GM18499 (cell line): ENCODE data around the gene LRRC51.

ENCODE experiments used
- ATAC-seq: cut with Tn5 transposase; IDR thresholded peaks from one replicate; pipeline ENCODE4 v1.9.1; 2021; ENCODE audit warnings: moderate number of reproducible peaks; ENCODE audit not compliant: insufficient read depth, unreplicated experiment

LRRC51 gene

GRCh38 chr11:72069200-72069599, 11.4 kb upstream of the LRRC51 start:
- ATAC-seq, result no peak

DNA sequence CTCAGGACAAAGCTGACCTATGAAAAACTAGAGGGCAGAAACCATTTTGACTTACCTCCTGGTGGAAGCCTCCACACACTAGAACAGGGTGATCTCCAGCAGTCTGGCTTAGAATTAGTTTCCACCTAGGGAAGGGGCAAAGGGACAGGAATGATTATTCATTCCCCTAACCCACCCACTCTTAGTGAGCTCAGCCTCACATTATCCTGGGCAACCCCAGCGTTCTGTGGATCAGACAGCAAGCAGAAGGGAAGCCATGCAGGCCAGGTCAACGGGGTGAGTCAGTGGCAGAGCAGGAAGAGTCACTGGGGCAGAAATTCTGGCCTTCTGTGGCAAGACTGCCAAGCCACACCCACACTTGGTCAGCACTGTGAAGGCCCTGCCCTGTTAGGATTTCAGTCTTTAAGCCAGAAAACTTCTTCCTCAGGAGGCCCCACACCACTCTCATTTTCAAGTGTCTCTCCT, 10.8 kb upstream of the LRRC51 start:
- ATAC-seq, result no peak

DNA sequence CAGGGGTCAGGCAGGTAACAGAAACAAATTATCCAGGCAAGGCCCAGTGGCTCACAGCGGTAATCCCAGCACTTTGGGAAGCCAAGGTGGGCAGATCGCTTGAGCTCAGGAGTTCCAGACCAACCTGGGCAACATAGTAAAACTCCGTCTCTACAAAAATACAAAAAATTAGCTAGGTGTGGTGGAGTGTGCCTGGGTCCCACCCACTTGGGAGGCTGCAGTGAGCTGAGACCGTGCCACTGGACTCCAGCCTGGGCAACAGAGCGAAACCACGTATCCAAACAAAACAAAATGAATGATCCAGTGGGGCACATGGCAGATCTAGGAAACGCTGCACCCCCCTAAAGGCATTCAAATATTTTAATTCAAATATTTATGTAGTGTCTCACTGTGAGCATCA, 10.2 kb upstream of the LRRC51 start:
- ATAC-seq, result no peak

DNA sequence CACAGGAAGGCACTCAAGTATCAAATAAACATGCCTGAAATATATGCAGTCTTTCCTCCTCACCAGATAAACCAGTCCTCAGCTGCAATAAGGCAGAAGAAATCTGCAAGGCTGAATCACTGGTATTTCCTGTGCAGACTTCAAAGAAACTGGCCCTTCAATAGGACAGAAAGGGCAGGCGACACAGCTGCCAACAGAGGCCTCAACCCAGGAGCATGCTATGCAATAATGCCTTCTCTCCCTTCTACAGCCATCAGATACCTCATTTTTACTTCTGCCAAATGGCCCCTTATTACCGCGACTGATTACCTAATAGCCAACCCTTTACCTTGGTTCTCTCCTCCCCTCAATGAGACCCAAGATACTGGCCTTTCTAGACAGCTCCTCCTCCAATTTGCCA, 8.3 kb upstream of the LRRC51 start:
- ATAC-seq, result no peak

DNA sequence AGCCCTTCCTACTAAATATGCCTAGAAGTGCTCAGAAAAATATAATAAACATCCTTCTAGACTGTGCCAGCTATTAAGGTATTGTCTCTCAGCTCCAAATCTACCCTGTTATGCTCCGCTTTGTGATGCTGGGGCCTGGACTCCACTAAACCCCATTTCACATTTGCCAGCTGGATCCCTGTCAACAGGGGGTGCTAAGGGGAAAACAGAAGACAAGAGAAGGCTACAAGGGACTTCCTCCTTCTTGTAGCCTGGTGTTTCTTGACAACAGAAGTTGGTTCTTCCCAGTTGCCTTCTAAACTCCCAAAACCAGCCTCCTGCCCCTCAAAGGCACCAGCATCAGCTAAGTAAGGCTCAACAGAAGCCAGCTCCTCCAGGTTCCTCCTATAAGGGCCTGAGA, 5.5 kb upstream of the LRRC51 start:
- no peak for ATAC-seq

DNA sequence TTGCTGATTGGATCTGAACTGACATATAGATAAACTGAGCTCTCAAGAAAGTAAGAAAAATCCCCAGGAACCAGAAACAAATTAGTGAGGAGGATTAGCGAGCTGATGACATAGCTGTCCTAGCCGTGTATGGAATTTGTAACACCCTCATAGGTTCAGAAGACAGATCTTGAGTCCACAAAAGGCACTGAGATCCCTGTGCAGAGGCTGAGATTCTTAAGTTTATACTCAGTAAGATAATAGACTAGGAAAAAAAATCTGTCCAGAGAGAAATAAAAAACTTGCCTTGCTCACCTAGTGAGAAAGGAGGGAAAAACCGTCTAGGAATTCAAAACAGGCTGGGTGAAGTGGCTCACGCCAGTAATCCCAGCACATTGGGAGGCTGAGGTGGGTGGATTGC, 4.9 kb upstream of the LRRC51 start:
- ATAC-seq, result no peak

- no peak for ATAC-seq
These were observed 2.2 kb upstream of the LRRC51 start for GRCh38 chr11:72078477-72078876.

- ATAC-seq, result no peak
These were observed 778 bp upstream of the LRRC51 start for GRCh38 chr11:72079819-72080325.

- no peak for ATAC-seq
These were observed 564 bp downstream of the LRRC51 start for GRCh38 chr11:72081184-72081644.

DNA sequence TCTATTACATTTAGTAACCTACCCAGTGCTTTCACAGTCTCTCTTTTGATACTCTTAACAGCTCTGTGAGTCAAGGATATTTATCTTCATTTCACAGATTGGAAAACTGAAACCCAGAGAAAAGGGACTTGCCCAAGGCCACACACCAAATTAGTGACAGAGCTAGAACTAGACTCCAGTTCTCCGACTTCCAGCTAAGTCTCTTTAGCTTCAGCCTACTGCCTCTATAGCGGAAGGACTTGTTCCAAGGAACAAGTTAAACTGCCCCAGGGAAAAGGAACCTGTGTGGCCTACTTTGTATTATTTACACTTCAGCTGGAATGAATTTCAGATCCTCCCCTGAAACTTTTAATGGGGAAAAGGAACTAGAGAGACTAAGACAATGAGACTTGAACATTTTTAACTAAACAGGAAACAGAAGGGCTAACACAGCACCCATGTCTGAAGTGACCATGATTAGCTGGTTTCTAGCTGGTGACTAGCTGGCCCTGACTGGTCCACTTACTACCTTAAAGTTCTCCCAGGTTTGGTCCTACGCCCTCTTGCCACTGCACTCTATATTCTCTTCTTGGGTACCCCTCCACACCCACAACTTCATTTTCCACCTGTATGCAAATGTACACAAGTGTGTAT, 1.3 kb downstream of the LRRC51 start:
- ATAC-seq, result no peak

- ATAC-seq, result no peak
These were observed 2.8 kb downstream of the LRRC51 start for GRCh38 chr11:72083414-72083813.

DNA sequence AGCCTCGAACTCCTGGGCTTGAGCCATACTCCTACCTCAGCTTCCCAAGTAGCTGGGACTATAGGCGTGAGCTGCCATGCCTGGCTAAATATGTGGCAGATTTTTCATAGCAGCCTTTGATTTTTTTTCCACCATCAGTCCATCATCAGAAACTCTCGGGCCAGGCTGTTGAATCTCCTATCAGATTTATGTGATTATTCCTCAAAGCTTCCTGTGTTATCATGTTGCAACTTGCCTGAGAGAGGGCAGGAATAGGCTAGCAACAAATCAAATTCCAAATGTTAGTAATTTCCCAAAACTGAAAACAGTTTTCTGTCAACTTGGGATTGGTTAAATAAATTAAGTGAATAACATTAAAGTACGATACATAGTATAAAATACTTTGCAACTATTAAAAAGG, 3.4 kb downstream of the LRRC51 start:
- ATAC-seq, result no peak

DNA sequence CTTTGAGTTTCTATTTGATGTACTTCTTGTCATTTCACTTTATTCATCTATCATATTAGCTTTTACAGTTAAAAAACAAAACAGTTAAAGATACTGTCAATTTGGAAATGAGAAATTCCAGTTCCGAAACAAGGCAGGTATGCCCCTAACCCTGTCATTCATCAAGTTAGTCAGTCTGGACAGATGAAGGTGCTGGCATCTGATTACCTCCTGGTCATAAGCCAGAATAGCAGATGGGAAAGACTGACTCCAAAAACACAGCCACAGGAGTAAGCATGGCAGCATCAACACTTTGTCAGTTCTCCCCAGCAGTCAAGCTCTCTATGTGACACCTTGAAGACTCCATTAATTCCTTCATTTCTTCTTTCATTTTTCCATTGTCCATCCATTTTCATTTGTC, 4.3 kb downstream of the LRRC51 start:
- ATAC-seq, result no peak

- ATAC-seq, result no peak
These were observed 5.1 kb downstream of the LRRC51 start for GRCh38 chr11:72085621-72086351.

DNA sequence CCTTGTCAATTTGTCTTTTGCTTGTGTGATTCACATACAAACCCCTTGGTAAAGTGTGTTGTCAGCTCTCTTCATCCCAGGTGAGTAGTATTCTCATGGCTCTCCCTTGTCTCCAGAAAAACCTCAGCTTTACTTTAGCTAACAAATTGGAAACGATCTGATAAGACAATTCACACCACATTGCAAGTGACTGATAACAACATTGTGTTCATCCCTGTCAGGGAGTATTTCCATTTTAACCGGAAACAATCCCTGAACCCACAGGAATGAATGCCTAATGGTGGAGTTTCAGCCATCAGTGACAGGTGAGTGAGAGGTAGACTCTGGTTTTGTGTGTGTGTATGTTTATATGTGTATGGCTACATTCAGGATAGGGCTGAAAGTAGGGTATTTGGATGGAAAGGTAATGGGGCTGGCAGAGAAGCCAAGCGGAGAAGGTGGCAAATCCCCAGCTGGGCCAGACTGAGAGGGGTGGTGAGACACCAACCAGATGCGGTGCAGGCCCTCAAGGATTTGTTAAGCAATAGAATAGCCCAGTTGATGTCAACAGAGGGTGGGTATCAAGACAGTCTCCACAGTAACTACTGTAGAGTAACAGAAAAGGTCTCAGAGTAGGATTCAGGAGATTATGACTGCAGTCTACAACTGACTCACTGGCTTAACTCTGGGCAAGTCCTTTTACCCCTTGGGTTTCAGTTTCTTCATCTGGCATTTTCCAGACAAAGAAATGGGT, 7.6 kb downstream of the LRRC51 start:
- ATAC-seq, result no peak

- no peak for ATAC-seq
These were observed 10.6 kb downstream of the LRRC51 start for GRCh38 chr11:72091292-72091691.

DNA sequence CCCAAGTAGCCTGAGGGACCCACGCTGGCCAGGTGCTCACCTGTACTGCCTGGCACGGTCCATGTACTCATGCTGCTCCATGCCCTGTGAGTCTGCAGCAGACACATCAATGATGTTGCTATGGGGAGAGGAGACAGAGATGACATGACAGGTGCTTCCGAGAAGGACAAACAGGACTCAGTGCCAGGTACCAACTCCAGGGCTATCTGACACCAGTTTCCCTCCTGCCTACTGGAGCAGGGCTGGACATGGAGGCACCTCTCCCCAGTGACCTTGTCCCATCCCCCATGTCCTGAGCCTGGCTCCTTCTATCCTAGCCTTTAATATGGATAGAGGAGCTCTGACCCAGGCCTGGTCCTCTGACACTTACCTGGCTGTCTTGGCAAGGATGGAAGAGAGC, 18.1 kb downstream of the LRRC51 start:
- no peak for ATAC-seq

- ATAC-seq, result no peak
These were observed 19.4 kb downstream of the LRRC51 start for GRCh38 chr11:72100009-72100408.

DNA sequence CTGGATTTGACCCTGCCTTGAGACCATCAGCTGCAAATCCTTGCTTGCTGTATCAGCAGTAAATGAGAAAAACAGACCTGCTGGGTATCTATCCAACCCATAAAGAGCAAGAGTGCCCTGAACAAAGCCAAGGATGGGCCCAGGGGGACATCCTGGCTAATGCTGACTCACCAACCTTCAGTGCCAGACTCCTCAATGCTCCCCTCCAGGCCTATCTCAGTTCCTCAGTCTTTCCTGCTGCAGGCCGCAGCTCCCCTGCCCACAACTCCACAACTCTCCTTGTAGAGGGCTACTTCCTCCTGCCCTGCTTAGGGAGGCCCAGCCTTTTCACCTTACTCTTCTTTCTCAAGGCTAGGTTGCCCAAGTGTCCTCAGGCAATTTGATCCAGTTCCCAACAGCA, 19.8 kb downstream of the LRRC51 start:
- ATAC-seq, result no peak

- ATAC-seq, result no peak
These were observed 21.5 kb downstream of the LRRC51 start for GRCh38 chr11:72102162-72102561.

GRCh38 chr11:72102631-72102945, 21.9 kb downstream of the LRRC51 start:
- ATAC-seq, result no peak
